GM18498 (cell line): ENCODE measurements around the gene RBFOX1.
"Not testable (repeated sequence)": the region's sequence is repeated elsewhere in the genome, so short reads cannot be mapped to it uniquely, and the experiment has no call there.

Experiments
- ATAC-seq: cut with Tn5 transposase; IDR thresholded peaks from one replicate; pipeline ENCODE4 v1.9.1; 2021; ENCODE audit warnings: mild to moderate bottlenecking, moderate library complexity; ENCODE audit not compliant: unreplicated experiment

Gene RBFOX1

GRCh38 chr16:7450440-7450839 is 117.8 kb downstream of the RBFOX1 start:
- ATAC-seq, result no peak

GRCh38 chr16:7452090-7452489 is 119.4 kb downstream of the RBFOX1 start:
- no peak for ATAC-seq

GRCh38 chr16:7456211-7456610 is 123.6 kb downstream of the RBFOX1 start:
- ATAC-seq, result no peak

- ATAC-seq, result no peak
Observed at GRCh38 chr16:7458144-7458543, 125.5 kb downstream of the RBFOX1 start.

GRCh38 chr16:7470344-7470743 is 137.7 kb downstream of the RBFOX1 start:
- ATAC-seq, result no peak

- no peak for ATAC-seq
Observed at GRCh38 chr16:7471268-7471667, 138.6 kb downstream of the RBFOX1 start.

- ATAC-seq, result no peak
Observed at GRCh38 chr16:7482032-7482431, 149.4 kb downstream of the RBFOX1 start.

- ATAC-seq, result no peak
Observed at GRCh38 chr16:7482596-7483290, 150.1 kb downstream of the RBFOX1 start.

GRCh38 chr16:7487574-7488323 is 155.1 kb downstream of the RBFOX1 start:
- no peak for ATAC-seq

- no peak for ATAC-seq
Observed at GRCh38 chr16:7492122-7492521, 159.5 kb downstream of the RBFOX1 start.

- ATAC-seq, result no peak
Observed at GRCh38 chr16:7493133-7493532, 160.5 kb downstream of the RBFOX1 start.

- ATAC-seq, result no peak
Observed at GRCh38 chr16:7497691-7498090, 165.0 kb downstream of the RBFOX1 start.

- no peak for ATAC-seq
Observed at GRCh38 chr16:7501868-7502267, 169.2 kb downstream of the RBFOX1 start.

- ATAC-seq, result not testable (repeated sequence)
Observed at GRCh38 chr16:7502591-7503157, 170.0 kb downstream of the RBFOX1 start.

- ATAC-seq, result no peak
Observed at GRCh38 chr16:7503666-7504065, 171.0 kb downstream of the RBFOX1 start.

- no peak for ATAC-seq
Observed at GRCh38 chr16:7504844-7505243, 172.2 kb downstream of the RBFOX1 start.

- ATAC-seq, result no peak
Observed at GRCh38 chr16:7505495-7505894, 172.8 kb downstream of the RBFOX1 start.

- no peak for ATAC-seq
Observed at GRCh38 chr16:7506363-7506762, 173.7 kb downstream of the RBFOX1 start.

GRCh38 chr16:7508656-7509055 is 176.0 kb downstream of the RBFOX1 start:
- ATAC-seq, result no peak

GRCh38 chr16:7509963-7510601 is 177.4 kb downstream of the RBFOX1 start:
- no peak for ATAC-seq

- ATAC-seq, result no peak
Observed at GRCh38 chr16:7511549-7512260, 179.1 kb downstream of the RBFOX1 start.
